ENCODE results near the gene UCKL1.
"Not testable (repeated sequence)": the region's sequence is repeated elsewhere in the genome, so short reads cannot be mapped to it uniquely, and the experiment has no call there.

The UCKL1 gene

DNA sequence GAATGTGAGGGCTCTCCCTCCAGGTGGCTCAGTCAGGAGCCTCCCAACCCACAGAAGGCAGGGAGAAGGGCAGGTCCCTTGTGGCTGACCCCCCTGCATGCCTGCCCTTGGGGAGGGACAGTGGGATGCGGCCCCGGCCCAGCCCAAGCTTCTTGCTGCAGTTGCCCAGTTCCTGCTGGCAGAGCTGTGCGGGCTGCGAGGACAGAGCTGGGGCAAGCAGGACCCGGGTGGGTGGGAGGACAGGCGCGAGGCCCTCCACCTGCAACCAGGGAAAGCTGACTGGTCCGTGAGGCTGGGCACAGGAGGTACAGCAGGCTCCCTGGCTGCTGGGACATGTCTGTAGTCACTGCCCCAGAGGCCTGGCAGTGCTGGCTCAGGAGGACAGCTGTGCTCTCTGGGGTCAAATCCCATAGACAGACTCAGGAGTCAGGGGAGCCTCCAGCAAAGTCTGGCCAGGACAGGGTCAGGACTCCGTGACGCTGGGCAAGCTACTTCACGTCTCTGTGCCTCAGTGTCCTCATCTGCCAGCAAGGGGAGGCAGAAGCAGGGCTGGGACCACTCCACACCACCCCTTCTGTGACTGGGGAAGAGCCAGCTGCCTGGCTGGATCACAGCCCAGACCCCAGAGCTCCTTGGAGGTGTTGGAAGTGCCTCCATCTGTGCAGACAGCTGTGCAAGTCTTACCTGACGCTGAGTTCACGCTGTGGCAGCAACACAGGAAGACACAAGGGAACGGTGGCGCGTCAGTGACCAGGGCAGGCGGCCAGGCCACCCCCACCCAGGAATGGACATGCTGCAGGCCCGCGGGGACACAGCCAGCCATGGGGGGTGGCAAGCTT is 13.0 kb downstream of the UCKL1 start:
- DNase-seq, result no peak

DNA sequence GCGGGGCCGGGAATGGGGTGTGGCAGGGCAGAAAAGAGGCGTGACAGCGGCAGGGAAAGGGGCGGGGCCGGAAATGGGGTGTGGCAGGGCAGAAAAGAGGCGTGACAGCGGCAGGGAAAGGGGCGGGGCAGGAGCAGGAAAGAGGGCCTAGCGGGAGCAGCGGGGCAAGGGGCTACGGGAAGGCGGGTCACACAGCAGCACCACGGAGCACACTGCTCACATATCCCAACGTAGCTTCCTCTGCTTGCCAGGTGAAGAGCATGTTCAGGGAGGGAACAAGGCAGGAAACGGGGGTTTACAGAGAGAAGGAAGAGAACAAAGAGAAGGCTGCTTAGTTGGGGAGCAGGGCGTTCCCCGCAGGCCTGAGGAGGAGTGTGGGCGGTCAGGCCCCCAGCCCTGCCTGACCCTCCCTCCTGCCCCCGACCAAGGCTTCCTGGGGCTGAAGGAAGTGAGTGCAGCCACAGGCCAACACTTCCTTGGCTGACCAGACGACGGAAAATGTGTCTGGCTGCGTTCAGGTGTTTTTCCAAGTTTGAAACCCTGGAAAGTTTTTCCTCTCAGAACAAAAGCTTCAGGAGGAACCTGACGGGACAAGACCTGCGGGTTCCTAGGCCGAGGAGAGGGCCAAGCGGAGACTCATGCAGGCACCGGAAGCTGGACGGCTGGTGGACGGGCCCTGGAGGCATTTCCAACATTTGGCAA is 13.8 kb downstream of the UCKL1 start:
- DNase-seq, result no peak

DNA sequence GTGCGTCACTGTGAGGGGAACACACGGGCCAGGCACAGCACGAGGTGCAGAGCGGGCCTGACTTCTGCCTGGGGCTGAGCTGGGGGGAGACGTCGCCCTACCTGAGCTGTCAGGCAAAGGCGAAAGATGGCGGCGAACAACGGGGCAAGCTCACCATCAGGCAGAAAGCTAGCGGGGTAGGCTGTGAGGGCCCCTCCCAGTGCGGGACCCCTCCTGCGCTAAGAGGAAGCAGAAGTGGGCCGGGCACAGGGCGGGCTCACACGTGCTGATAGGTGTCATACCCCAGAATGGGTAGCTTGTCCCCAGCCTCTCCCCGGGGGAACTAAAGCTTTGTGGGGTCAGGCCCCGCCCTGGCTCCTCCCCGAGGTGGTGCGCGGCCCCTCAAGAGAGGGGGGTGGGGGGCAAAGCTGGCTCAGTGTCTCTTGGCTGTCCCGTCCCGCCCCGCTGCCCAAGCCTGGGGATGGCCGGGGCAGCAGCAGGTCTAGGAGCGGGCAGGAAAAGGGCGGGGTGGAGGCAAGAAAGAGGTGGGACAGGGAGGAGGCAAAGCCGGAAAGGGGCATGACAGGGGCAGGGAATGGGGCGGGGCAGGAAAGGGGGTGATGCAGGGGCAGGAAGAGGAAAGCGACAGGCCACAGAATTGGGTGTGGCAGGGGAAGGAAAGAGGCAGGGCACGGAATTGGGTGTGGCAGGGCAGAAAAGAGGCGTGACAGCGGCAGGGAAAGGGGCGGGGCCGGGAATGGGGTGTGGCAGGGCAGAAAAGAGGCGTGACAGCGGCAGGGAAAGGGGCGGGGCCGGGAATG is 14.7 kb downstream of the UCKL1 start:
- DNase-seq, result peak; percentile 42

DNA sequence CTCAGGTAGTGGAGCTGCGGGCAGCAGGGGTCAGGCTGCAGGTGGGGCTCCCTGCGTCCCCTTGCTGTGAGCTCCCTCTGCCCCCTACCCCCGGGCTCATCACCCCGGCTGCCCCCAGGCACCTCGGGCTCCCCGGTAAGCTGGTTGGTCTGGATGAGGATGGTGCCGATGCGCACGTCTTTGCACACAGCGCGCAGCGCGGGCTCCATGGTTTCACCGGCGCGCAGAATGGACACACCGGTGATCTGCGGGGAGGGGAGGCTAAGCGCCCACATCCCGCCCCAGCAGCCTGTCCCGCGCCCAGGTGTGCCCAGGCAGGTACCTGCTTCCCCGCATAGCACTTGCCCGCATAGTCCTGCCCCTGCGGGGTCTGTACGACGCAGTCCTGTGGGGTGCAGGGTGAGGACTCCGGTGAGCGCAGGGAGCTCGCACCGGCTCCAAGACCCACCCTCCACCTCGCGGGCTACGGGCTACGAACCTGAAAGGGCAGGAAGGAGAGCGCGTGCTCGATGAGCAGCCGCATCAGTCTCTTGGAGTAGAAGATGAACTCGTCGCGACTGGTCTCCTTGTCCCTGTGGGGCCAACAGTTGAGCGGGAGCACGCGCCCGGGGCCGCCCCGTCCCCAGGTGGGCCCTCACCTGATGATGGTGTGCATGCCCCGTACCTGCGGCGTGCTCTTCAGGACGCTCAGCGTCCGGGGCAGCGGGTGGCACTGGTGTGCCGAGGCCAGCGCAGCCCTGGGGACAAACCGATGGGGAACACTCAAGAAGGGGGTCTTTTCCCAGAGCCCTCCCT is 15.5 kb downstream of the UCKL1 start:
- DNase-seq, result no peak

DNA sequence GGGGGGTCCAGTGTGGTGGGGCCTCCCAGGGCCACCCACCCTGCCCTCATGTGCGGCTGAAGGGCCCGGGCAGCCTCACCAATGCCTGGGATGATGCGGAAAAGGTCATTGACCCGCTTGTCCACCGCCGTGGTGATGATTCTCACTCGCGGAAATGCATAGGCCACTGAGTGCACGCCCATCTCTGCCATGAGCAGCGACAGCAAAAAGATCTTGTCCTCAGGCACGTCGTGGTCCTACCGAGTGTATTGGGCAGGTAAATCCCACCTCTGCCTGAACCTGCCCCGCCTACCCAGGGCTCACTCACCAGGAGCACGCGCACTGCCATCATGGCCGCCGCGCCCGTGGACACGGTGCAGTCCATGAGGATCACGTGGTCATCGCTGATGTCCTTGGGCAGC is 16.1 kb downstream of the UCKL1 start:
- DNase-seq, result no peak

DNA sequence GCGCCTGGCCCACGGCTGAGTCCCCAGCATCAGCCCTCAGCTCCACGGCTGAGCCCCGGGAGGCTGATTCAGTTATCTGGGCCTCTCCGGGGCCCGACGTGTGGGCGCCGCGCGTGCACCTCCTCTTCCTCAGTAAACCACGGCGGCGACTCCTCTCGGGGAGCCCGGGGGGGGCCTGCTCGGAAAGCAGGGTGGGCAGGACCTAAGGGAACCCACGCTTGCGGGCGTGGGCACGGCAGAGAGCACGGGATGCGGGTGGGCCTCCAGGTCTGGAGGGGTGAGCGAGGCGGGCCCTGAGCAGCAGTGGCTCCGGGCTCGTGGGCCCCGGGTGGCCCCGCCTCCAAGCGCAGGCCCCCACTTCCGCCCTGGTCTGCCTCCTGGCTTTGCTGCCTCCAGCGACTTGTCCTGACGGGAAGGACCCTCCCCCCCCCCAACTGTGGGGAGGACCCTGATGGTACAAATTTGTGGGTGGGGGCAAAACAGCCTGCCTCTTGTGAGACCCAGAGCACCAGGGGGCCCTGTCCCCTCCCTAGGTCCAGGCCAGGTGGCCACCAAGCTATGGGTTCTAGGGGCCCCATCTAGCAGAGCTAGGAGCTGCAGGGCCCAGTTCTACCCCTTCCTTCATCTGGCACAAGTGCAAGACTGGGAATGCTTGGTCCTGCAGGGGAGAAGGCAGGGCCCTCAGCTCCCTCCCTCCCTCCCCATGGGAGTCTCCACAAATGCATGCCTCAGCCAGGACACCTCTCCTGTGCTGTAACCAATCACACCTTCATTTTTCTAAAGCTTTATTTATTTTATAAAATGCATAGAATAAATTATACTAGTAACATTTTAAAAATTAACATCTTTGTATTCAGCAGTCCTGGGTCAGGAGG is 16.9 kb downstream of the UCKL1 start:
- DNase-seq, result no peak

DNA sequence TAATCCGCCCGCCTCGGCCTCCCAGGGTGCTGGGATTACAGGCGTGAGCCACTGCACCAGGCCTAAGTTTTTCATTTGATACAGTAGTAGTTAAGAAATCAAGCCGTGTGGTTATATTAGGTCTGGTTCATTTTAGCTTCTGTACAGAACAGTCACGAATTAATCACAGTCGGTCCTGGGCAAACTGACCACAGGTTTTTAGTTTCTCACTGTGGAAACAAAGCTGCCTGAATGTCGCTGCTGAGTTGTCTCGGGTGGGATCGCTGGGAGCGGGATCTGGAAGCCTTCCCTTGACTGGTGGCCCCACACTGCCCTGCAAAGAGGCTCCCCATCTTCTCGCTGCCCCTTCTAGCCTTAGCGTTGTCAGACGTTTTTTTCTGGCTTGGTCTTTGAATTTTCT is 18.6 kb downstream of the UCKL1 start:
- no peak for DNase-seq

DNA sequence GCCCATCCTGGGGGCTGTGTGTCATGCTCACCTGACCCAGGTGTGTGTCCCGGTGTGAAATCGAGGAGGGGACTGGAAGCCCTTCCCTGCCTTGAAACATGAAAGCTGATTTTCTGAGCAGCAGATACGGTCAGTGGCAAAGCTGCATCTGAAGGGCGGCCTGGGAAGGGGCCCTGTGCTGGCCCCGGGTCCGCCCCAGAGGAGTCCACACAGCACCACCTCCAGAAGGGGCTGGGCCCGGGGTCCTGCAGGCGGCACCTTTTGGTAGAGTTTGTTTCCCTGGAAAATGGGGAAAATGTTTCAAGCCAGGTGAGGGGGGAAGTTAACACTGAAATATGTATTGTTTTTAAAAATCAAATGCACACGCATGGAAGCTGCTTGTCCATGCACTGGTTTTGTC is 20.8 kb downstream of the UCKL1 start:
- DNase-seq, result no peak

DNA sequence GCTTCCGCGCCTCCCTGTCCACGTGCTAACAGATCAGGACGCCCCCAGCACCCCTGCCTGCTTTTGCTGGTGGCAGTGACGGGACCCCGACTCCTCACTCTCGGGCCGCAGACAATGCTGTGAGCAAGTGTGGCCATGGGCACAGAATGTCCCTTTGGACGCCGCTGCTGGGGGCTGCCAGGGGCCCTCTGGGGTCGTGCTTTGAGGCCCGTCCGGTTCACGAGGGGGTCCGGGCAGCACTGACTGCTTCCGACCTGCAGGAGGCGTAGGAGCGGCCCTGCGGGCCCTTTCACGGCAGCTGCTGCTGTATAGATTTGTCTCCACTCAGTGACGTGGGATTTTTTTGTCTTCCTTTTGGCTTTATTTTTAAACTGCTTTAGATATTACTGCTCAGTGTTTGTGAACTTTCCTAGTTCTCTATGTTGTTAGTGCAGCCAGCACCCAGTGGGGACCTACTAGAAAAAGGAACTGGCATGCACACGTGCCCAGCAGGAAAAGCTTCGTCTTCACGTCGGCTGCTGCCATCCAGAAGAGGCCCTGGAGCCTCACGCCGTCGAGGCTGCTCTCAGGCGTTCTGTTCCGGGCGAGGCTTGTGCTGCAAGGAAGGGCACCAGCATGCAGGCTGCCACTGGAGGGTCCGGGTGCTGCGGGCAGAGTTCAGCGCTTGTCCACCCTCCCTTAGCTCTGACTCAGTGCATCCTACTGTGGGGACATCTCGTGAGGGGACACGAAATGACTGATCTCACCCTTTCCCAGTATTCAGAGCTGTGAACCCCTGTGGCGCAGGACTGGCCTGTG is 21.7 kb downstream of the UCKL1 start:
- no peak for DNase-seq

DNA sequence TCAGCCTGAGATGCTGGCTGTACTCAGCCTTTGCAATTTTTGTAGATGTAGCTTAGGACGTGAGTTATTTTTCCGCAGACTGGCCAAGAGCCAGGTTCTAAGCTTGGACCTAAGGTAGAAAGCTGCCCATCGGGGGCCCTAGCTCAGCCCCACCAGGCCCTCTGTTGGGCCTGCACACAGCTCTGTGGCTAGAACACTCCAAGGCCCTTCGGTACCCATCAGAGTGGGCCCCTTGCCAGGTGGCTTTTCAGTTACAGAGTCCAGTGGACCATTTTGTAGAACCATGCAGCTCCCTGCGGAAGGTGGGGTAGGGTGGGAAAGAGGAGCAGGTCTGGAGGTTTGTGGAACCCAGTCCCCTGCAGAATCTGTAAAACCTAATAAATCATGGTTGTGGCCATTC is 22.6 kb downstream of the UCKL1 start:
- DNase-seq, result no peak

DNA sequence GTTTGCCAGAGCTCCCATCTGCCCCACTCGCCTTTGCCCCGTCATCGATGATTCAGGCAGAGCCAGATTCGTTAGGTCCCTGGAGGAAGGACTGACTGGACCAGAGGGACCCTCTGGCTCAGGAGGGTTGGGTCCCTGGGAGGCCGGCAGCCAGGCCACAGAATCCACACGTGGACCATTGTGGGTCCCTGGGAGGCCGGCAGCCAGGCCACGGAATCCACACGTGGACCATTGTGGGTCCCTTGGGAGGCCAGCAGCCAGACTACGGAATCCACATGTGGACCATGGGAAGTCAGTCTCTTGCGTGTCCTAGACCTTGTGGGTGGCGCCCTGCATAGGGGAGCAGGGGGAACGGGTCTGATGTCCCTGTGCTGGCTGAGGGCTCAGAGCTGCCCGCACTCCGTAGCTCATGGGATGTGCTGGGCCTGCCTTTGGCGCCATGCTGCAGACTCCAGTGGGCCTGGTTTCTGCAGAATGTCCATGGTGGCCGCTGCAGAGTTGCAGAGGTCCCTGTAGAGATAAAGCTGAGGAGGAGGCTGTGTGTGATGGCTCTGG is 23.5 kb downstream of the UCKL1 start:
- no peak for DNase-seq

DNA sequence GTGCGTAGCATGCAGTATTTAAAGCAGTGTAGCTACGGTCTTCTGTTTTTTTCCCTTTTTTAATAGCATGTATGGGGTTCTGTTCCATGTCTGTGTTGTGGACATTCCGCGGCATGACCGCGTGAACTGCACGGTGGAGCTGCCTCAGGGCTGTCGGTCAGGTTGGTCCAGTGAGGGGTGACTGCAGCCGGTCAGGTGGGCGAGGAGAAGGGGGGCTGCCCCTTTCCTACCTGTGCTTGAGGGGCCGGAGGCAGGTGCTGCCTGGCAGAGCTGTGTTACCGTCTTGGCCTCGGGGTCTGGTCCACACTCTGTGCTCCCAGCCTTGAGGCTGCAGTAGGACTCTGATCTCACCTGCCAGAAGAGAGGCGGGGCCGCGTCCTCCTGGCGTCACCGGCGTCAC is 24.5 kb downstream of the UCKL1 start:
- no peak for DNase-seq

DNA sequence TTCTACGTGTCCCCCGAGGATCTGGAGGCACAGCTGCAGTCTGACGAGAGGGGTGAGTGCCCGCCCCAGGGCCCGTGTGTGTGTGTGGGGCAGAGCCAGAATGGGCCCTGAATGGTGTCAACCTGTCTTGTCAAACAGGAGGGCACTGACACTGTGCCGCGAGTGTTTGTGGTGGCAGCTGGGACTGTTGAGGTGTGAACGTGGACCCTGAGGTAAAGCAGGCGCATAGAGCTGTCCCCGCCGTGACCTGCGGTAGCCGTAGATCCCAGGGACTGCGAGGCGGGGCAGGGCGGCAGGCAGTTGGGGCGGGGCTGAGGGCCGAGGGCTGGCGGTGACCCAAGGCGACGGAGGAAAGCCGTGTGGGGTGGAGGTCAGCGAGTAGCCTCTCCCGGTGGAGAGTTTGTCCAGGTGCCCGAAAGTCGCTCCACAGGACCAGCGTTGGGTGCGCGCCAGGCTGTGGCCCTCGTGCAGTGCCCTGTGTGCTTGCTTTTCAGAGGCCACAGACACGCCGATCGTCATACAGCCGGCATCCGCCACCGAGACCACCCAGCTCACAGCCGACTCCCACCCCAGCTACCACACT is 25.2 kb downstream of the UCKL1 start:
- DNase-seq, result no peak

DNA sequence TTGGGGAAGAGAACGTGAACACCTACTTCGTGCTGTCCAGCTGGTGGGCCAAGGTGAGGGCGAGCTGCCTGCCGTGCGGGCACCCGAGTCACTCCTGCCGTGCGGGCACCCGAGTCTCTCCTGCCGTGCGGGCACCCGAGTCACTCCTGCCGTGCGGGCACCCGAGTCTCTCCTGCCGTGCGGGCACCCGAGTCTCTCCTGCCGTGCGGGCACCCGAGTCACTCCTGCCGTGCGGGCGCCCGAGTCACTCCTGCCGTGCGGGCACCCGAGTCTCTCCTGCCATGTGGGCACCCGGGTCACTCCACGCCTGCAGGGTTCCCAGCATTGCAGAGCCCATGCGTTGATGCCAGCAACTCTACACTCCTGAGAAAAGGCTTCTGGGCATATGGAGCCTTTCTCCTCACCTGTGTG is 26.7 kb downstream of the UCKL1 start:
- DNase-seq, result not testable (repeated sequence)

DNA sequence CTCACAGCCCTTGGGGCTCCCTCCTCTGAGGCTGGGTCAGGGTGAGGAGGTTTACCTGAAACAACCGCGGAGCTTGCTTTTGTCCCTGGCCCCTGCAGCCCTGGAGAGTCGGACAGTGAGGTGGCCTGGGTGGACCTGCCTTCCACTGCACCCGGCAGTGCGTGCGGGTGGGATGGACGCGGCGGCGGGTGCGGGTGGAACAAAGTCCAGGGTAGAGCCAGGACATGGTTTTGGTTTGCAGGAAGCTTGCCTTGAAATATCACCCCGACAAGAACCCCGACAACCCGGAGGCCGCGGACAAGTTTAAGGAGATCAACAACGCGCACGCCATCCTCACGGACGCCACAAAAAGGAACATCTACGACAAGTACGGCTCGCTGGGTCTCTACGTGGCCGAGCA is 27.1 kb downstream of the UCKL1 start:
- no peak for DNase-seq

DNA sequence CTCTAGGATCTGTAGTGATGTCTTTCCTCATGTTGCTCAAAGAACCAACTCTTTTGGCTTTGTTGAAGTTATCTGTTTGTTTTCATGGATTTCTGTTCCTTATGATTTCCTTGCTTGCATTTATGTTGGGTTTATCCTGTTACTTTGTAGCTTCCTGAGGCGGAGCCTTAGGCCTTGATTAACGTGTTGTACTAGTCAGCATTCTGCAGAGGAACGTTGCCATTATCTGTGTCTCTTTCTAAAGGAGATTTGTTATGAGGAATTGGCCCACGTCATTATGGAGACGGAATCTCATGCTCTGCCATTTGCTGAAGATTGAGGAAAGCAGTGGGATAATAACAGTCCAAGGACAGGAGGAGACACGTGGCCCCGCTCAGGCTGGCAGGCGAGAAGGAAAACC is 29.9 kb downstream of the UCKL1 start:
- DNase-seq, result no peak

DNA sequence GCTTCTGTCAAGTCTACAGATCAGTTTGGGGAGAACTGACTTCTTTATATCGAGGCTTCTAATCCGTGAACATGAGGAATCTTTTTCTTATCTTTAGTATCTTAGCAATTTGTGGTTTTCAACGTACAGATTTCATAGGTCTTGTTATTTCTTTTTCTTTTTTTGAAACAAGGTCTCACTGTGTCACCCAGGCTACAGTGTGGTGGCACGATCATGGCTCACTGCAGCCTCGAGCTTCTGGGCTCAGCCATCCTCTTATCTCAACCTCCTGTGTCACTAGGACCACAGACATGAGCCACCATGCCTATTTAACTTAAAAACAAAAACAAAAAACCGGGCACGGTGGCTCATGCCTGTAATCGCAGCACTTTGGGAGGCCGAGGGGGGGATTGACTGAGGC is 32.0 kb downstream of the UCKL1 start:
- DNase-seq, result no peak

DNA sequence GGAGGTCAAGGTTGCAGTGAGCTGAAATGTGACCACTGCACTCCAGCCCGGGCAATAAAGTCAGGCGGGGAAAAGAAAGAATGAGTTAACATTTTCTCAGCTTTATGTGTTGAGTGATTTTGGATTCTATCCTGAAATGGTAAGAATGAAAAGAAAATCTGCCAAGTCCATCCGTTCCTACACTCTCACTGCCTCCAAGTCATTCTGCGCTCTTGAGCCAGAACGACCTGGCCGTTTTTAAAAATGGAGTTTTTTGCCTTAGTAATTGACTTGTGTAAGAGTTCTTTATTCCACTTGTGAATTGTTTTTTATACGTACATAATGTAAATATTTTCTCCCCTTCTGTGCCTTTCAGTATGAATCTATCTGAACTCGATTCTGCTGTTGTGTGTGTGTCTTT is 32.6 kb downstream of the UCKL1 start:
- no peak for DNase-seq

DNA sequence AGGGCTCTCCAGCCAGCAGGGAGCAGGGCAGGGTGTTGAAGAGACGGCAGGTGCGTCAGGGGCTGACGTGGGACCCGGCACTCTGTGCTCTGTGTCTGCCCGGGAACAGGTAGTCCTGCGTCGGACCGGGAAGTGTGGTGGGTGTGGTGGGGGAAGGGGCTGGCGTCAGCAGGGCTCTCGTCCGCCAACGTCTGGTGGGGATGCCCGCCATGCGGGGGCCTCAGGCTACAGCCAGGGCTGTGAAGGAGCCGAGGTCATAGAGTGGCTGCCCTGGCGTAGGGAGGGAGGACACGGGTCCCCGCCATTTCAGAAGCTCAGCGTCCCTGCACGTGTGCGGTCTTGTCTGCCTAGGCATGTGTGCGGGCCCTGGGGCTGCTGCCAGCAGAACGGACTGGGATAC is 36.0 kb downstream of the UCKL1 start:
- no peak for DNase-seq

DNA sequence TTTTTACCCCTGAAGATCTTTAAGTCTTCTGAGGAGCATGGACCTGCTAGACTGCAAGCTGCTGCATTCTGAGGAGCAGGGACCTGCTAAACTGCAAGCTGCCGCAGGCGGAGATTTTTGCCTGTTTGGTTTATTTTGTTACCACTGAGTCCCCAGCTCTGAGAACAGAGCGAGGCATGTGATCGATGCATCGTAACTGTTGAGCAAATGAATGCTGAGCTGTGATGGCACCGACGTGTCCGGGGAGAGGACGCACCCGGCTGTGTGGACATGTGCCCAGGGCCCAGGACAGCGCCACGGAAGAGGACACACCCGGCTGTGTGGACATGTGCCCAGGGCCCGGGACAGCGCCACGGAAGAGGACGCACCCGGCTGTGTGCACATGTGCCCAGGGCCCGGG is 37.1 kb downstream of the UCKL1 start:
- DNase-seq, result no peak
